ENCODE measurements around the gene NSMCE3.

- TF ChIP-seq ARNTL (CRISPR knock-in tag; IDR thresholded peaks at IDR 0.05; ENCODE audit: borderline replicate concordance, low read depth) (no peak), OSR1 (CRISPR knock-in tag; IDR thresholded peaks at IDR 0.05) (no peak), PATZ1 (CRISPR knock-in tag; IDR thresholded peaks at IDR 0.05; ENCODE audit: borderline replicate concordance) (no peak), ZC3H10 (CRISPR knock-in tag; IDR thresholded peaks at IDR 0.05) (no peak), ZFP30 (CRISPR knock-in tag; IDR thresholded peaks at IDR 0.05) (no peak), RARB (CRISPR knock-in tag; IDR thresholded peaks at IDR 0.05) (no peak), ZNF8 (CRISPR knock-in tag; IDR thresholded peaks at IDR 0.05) (no peak), ZFP3 (CRISPR knock-in tag; IDR thresholded peaks at IDR 0.05) (no peak), POU6F1 (CRISPR knock-in tag; IDR thresholded peaks at IDR 0.05; ENCODE audit: borderline replicate concordance, low read depth) (no peak)
Observed at GRCh38 chr15:29302871-29303270, 33.2 kb upstream of the NSMCE3 start.

Measured in SK-N-SH treated with all-trans-retinoic acid at 6 μM for 48 hours (cell line).